Activated T-cell treated with anti-CD3 and anti-CD28 coated beads, Interleukin-2, amount 50 U/mL, for 4 hours (primary cell): ENCODE data around the gene LYPD6B. TPM values are rescaled to one million over a fixed set of nuclear protein-coding genes. Genes with fewer than 3 reads are reported as not detected.

Experiments
- ATAC-seq, 2 donors: fragments of 200-7000 bp; cut with Tn5 transposase; one replicate each; pipeline ENCODE4 v1.10.0; 2021
- DNase-seq: peaks from one replicate; pipeline ENCODE4 v3.0.0-alpha.2; 2020
- H3K27me3 Mint-ChIP-seq: one replicate; pipeline ENCODE4 v1.8.0; 2021; ENCODE audit warnings: low read depth, mixed read lengths
- H3K36me3 Mint-ChIP-seq: one replicate; pipeline ENCODE4 v1.8.0; 2022; ENCODE audit warnings: mixed read lengths; ENCODE audit not compliant: insufficient read depth
- H3K4me1 Mint-ChIP-seq: one replicate; pipeline ENCODE4 v1.8.0; 2021; ENCODE audit warnings: low read depth, mixed read lengths
- H3K4me3 Mint-ChIP-seq: one replicate; pipeline ENCODE4 v1.8.0; 2021; ENCODE audit warnings: mild to moderate bottlenecking, moderate library complexity, mixed read lengths
- H3K9me3 Mint-ChIP-seq: one replicate; pipeline ENCODE4 v1.8.0; 2021; ENCODE audit warnings: mixed read lengths
- total RNA-seq, 3 donors: library from RNA; stranded (reverse); gene quantifications; one replicate each; pipeline ENCODE4 v1.2.1, GENCODE V29; 2021

The LYPD6B gene
- total RNA-seq, 3 donors from 2014 or later: not detected

- DNase-seq (no peak), ATAC-seq (no peak)
- H3K36me3 Mint-ChIP-seq: no peaks in the 10 kb centered on the region
- peaks cover 9% of the 10 kb centered on the region for H3K9me3 Mint-ChIP-seq
- H3K27me3 Mint-ChIP-seq: no peaks in the 10 kb centered on the region
- no peak overlapping the region for H3K4me3 Mint-ChIP-seq
- H3K4me1 Mint-ChIP-seq: peaks cover 16% of the 10 kb centered on the region
Measured at GRCh38 chr2:149170911-149171310, 132.4 kb downstream of the LYPD6B start.

- Mint-ChIP-seq H3K36me3 (no peaks in the 10 kb centered on the region), H3K9me3 (peaks cover 9% of the 10 kb centered on the region), H3K4me3 (no peak overlapping the region), H3K4me1 (peaks cover 9% of the 10 kb centered on the region), H3K27me3 (no peaks in the 10 kb centered on the region)
- ATAC-seq (no peak), DNase-seq (no peak)
Measured at GRCh38 chr2:149173220-149173619, 134.7 kb downstream of the LYPD6B start.

GRCh38 chr2:149175956-149176355, 137.5 kb downstream of the LYPD6B start:
- no peak overlapping the region for H3K4me3 Mint-ChIP-seq
- no peaks in the 10 kb centered on the region for H3K36me3 Mint-ChIP-seq
- H3K4me1 Mint-ChIP-seq: no peaks in the 10 kb centered on the region
- ATAC-seq: no peak
- H3K27me3 Mint-ChIP-seq: no peaks in the 10 kb centered on the region
- H3K9me3 Mint-ChIP-seq: peaks cover 9% of the 10 kb centered on the region
- DNase-seq: no peak

- DNase-seq: no peak
- no peak overlapping the region for H3K4me3 Mint-ChIP-seq
- H3K4me1 Mint-ChIP-seq: no peaks in the 10 kb centered on the region
Measured at GRCh38 chr2:149178612-149179011, 140.1 kb downstream of the LYPD6B start.

GRCh38 chr2:149180226-149180875, 141.9 kb downstream of the LYPD6B start:
- Mint-ChIP-seq H3K4me3 (no peak overlapping the region), H3K36me3 (no peaks in the 10 kb centered on the region), H3K9me3 (no peaks in the 10 kb centered on the region), H3K27me3 (no peaks in the 10 kb centered on the region), H3K4me1 (no peaks in the 10 kb centered on the region)
- DNase-seq: no peak
- ATAC-seq: no peak

More at GRCh38 chr2:149178612-149179011, 140.1 kb downstream of the LYPD6B start:
- ATAC-seq: no peak
- Mint-ChIP-seq H3K9me3 (no peaks in the 10 kb centered on the region), H3K27me3 (no peaks in the 10 kb centered on the region), H3K36me3 (no peaks in the 10 kb centered on the region)

- ATAC-seq (no peak), DNase-seq (no peak)
- no peaks in the 10 kb centered on the region for H3K4me1 Mint-ChIP-seq
- no peak overlapping the region for H3K4me3 Mint-ChIP-seq
- no peaks in the 10 kb centered on the region for H3K9me3 Mint-ChIP-seq
- H3K27me3 Mint-ChIP-seq: no peaks in the 10 kb centered on the region
- no peaks in the 10 kb centered on the region for H3K36me3 Mint-ChIP-seq
Measured at GRCh38 chr2:149183187-149183586, 144.7 kb downstream of the LYPD6B start.

GRCh38 chr2:149184991-149185390, 146.5 kb downstream of the LYPD6B start:
- Mint-ChIP-seq H3K36me3 (no peaks in the 10 kb centered on the region), H3K4me1 (no peaks in the 10 kb centered on the region), H3K27me3 (no peaks in the 10 kb centered on the region), H3K4me3 (no peak overlapping the region), H3K9me3 (no peaks in the 10 kb centered on the region)
- DNase-seq (no peak), ATAC-seq (no peak)

GRCh38 chr2:149185942-149186490, 147.5 kb downstream of the LYPD6B start:
- DNase-seq: no peak
- H3K4me1 Mint-ChIP-seq: no peaks in the 10 kb centered on the region
- no peaks in the 10 kb centered on the region for H3K27me3 Mint-ChIP-seq
- ATAC-seq: no peak
- H3K4me3 Mint-ChIP-seq: no peak overlapping the region
- H3K36me3 Mint-ChIP-seq: no peaks in the 10 kb centered on the region
- H3K9me3 Mint-ChIP-seq: no peaks in the 10 kb centered on the region

GRCh38 chr2:149187057-149187456, 148.6 kb downstream of the LYPD6B start:
- Mint-ChIP-seq H3K9me3 (no peaks in the 10 kb centered on the region), H3K36me3 (no peaks in the 10 kb centered on the region)

GRCh38 chr2:149188291-149188690, 149.8 kb downstream of the LYPD6B start:
- no peaks in the 10 kb centered on the region for H3K4me1 Mint-ChIP-seq
- H3K27me3 Mint-ChIP-seq: no peaks in the 10 kb centered on the region
- H3K36me3 Mint-ChIP-seq: no peaks in the 10 kb centered on the region
- no peaks in the 10 kb centered on the region for H3K9me3 Mint-ChIP-seq
- DNase-seq: no peak
- ATAC-seq: no peak
- H3K4me3 Mint-ChIP-seq: no peak overlapping the region

More at GRCh38 chr2:149187057-149187456, 148.6 kb downstream of the LYPD6B start:
- ATAC-seq: no peak
- Mint-ChIP-seq H3K4me1 (no peaks in the 10 kb centered on the region), H3K4me3 (no peak overlapping the region), H3K27me3 (no peaks in the 10 kb centered on the region)
- no peak for DNase-seq

- DNase-seq: no peak
- Mint-ChIP-seq H3K4me1 (no peaks in the 10 kb centered on the region), H3K27me3 (no peaks in the 10 kb centered on the region), H3K4me3 (no peak overlapping the region), H3K36me3 (no peaks in the 10 kb centered on the region), H3K9me3 (no peaks in the 10 kb centered on the region)
- ATAC-seq: no peak
Measured at GRCh38 chr2:149189769-149190168, 151.3 kb downstream of the LYPD6B start.

GRCh38 chr2:149191915-149192314, 153.4 kb downstream of the LYPD6B start:
- Mint-ChIP-seq H3K27me3 (no peaks in the 10 kb centered on the region), H3K9me3 (no peaks in the 10 kb centered on the region), H3K36me3 (no peaks in the 10 kb centered on the region), H3K4me3 (no peak overlapping the region), H3K4me1 (no peaks in the 10 kb centered on the region)
- DNase-seq (no peak), ATAC-seq (no peak)

- Mint-ChIP-seq H3K4me3 (no peak overlapping the region), H3K4me1 (no peaks in the 10 kb centered on the region), H3K9me3 (no peaks in the 10 kb centered on the region), H3K27me3 (no peaks in the 10 kb centered on the region), H3K36me3 (no peaks in the 10 kb centered on the region)
- no peak for ATAC-seq
- no peak for DNase-seq
Measured at GRCh38 chr2:149192427-149192826, 153.9 kb downstream of the LYPD6B start.

- H3K27me3 Mint-ChIP-seq: no peaks in the 10 kb centered on the region
- H3K9me3 Mint-ChIP-seq: no peaks in the 10 kb centered on the region
- ATAC-seq (no peak), DNase-seq (no peak)
- no peaks in the 10 kb centered on the region for H3K4me1 Mint-ChIP-seq
- no peak overlapping the region for H3K4me3 Mint-ChIP-seq
- H3K36me3 Mint-ChIP-seq: no peaks in the 10 kb centered on the region
Measured at GRCh38 chr2:149200109-149200520, 161.6 kb downstream of the LYPD6B start.

GRCh38 chr2:149204686-149205085, 166.2 kb downstream of the LYPD6B start:
- ATAC-seq (no peak), DNase-seq (no peak)
- H3K9me3 Mint-ChIP-seq: no peaks in the 10 kb centered on the region
- H3K27me3 Mint-ChIP-seq: peaks cover 3% of the 10 kb centered on the region
- H3K4me3 Mint-ChIP-seq: no peak overlapping the region
- no peaks in the 10 kb centered on the region for H3K36me3 Mint-ChIP-seq
- no peaks in the 10 kb centered on the region for H3K4me1 Mint-ChIP-seq
